Neural progenitor cell (in vitro differentiated cells): ENCODE measurements around the gene STX11.

Experiments
- CTCF ChIP-seq: fragments of 200-600 bp; sonication (generic); IDR thresholded peaks from 2 replicates; pipeline ENCODE4 v1.5.1; 2017; ENCODE audit warnings: antibody characterized with exemption, mild to moderate bottlenecking
- EZH2 ChIP-seq: fragments of 200-600 bp; sonication (generic); IDR thresholded peaks from 2 replicates; pipeline ENCODE4 v1.6.1; 2017; ENCODE audit warnings: antibody characterized with exemption, mild to moderate bottlenecking, moderate library complexity

- TF ChIP-seq CTCF (no peak), EZH2 (no peak)
Observed at GRCh38 chr6:144197919-144198318, 47.6 kb downstream of the STX11 start.
